HEK293 (cell line): Measurements from ENCODE around the gene TRPM2.

Experiments
- CTCF ChIA-PET: fragments of 350-600 bp; formaldehyde crosslinking; extraction: SDS; loops from one replicate; lab custom pipeline; 2021; ENCODE audit warnings: antibody characterized with exemption; lab: Yijun Ruan, JAX
- POLR2A ChIA-PET: fragments of 300-600 bp; formaldehyde crosslinking; extraction: SDS; loops from one replicate; lab custom pipeline; 2020; ENCODE audit warnings: antibody characterized with exemption, inconsistent platforms; lab: Yijun Ruan, JAX
- H3K27ac ChIP-seq: fragments of 200-500 bp; sonication (Bioruptor generic); 2 replicates; pipeline ENCODE4 v1.5.1; 2014; ENCODE audit warnings: low read depth, low read length, control low read depth, inconsistent platforms; ENCODE audit errors: extremely low read depth
- H3K36me3 ChIP-seq, 2 experiments: fragments of 200-500 bp in 1 of 2; sonication (Bioruptor generic) in 1 of 2; 1 replicate in 1 of 2; 2 replicates in 1 of 2; pipeline ENCODE4 v1.5.1; 2014 to 2017; ENCODE audit warnings: inconsistent platforms in 2 of 2, low read length in 2 of 2; ENCODE audit not compliant: control insufficient read depth in 2 of 2, insufficient read depth in 1 of 2
- H3K4me1 ChIP-seq: fragments of 200-500 bp; sonication (Bioruptor generic); 2 replicates; pipeline ENCODE4 v1.5.1; 2014; ENCODE audit warnings: mild to moderate bottlenecking, low read length, inconsistent platforms; ENCODE audit not compliant: control insufficient read depth, insufficient read depth
- H3K4me3 ChIP-seq: 2 replicates; pipeline ENCODE4 v1.5.1; 2011; ENCODE audit warnings: low read depth, mild to moderate bottlenecking, control low read depth, low read length, moderate library complexity
- H3K9me3 ChIP-seq: fragments of 200-500 bp; sonication (Bioruptor generic); 2 replicates; pipeline ENCODE4 v1.5.1; 2014; ENCODE audit warnings: low read depth, low read length, inconsistent platforms; ENCODE audit not compliant: control insufficient read depth, insufficient read depth
- RBAK ChIP-seq: fragments of 450-650 bp; formaldehyde crosslinking; IDR thresholded peaks from 2 replicates; pipeline ENCODE4 v1.5.1; 2016; ENCODE audit warnings: missing biosample characterization, missing genetic modification characterization
- YY1 ChIP-seq: fragments of 450-650 bp; formaldehyde crosslinking; IDR thresholded peaks from 2 replicates; pipeline ENCODE4 v1.5.1; 2018; ENCODE audit warnings: missing biosample characterization, missing genetic modification characterization
- ZBTB7A ChIP-seq: fragments of 450-650 bp; formaldehyde crosslinking; IDR thresholded peaks from 2 replicates; pipeline ENCODE4 v1.5.1; 2016; ENCODE audit warnings: low read depth, missing biosample characterization, missing genetic modification characterization
- ZNF10 ChIP-seq: fragments of 450-650 bp; formaldehyde crosslinking; IDR thresholded peaks from 2 replicates; pipeline ENCODE4 v1.5.1; 2017; ENCODE audit warnings: missing biosample characterization, missing genetic modification characterization
- ZNF132 ChIP-seq: fragments of 450-650 bp; formaldehyde crosslinking; IDR thresholded peaks from 2 replicates; pipeline ENCODE4 v1.5.1; 2017; ENCODE audit warnings: missing biosample characterization, missing genetic modification characterization, borderline replicate concordance
- ZNF16 ChIP-seq: fragments of 450-650 bp; formaldehyde crosslinking; IDR thresholded peaks from 2 replicates; pipeline ENCODE4 v1.5.1; 2016; ENCODE audit warnings: low read depth, missing biosample characterization, missing genetic modification characterization
- ZNF211 ChIP-seq: fragments of 450-650 bp; formaldehyde crosslinking; IDR thresholded peaks from 2 replicates; pipeline ENCODE4 v1.5.1; 2016; ENCODE audit warnings: low read depth, missing biosample characterization, missing genetic modification characterization
- ZNF248 ChIP-seq: fragments of 450-650 bp; formaldehyde crosslinking; IDR thresholded peaks from 2 replicates; pipeline ENCODE4 v1.5.1; 2017; ENCODE audit warnings: missing biosample characterization, missing genetic modification characterization
- ZNF292 ChIP-seq: fragments of 450-650 bp; formaldehyde crosslinking; IDR thresholded peaks from 2 replicates; pipeline ENCODE4 v1.5.1; 2016; ENCODE audit warnings: low read depth, missing biosample characterization, missing genetic modification characterization, borderline replicate concordance
- ZNF416 ChIP-seq: fragments of 450-650 bp; formaldehyde crosslinking; IDR thresholded peaks from 2 replicates; pipeline ENCODE4 v1.5.1; 2016; ENCODE audit warnings: missing biosample characterization, missing genetic modification characterization
- ZNF48 ChIP-seq: fragments of 450-650 bp; formaldehyde crosslinking; IDR thresholded peaks from 2 replicates; pipeline ENCODE4 v1.5.1; 2016; ENCODE audit warnings: missing biosample characterization, missing genetic modification characterization
- ZNF521 ChIP-seq: fragments of 450-650 bp; formaldehyde crosslinking; IDR thresholded peaks from 2 replicates; pipeline ENCODE4 v1.5.1; 2017; ENCODE audit warnings: missing biosample characterization, mild to moderate bottlenecking, missing genetic modification characterization
- ZNF560 ChIP-seq: fragments of 450-650 bp; formaldehyde crosslinking; IDR thresholded peaks from 2 replicates; pipeline ENCODE4 v1.5.1; 2017; ENCODE audit warnings: missing biosample characterization, missing genetic modification characterization, borderline replicate concordance
- ZNF596 ChIP-seq: fragments of 450-650 bp; IDR thresholded peaks from 2 replicates; pipeline ENCODE4 v1.5.0; 2018; ENCODE audit warnings: missing biosample characterization, mild to moderate bottlenecking, missing genetic modification characterization, moderate library complexity
- ZNF623 ChIP-seq: fragments of 450-650 bp; formaldehyde crosslinking; IDR thresholded peaks from 2 replicates; pipeline ENCODE4 v1.5.1; 2016; ENCODE audit warnings: missing biosample characterization, missing genetic modification characterization
- ZNF660 ChIP-seq: fragments of 450-650 bp; IDR thresholded peaks from 2 replicates; pipeline ENCODE4 v1.5.1; 2018; ENCODE audit warnings: missing biosample characterization, mild to moderate bottlenecking, missing genetic modification characterization
- ZNF777 ChIP-seq: fragments of 450-650 bp; formaldehyde crosslinking; IDR thresholded peaks from 2 replicates; pipeline ENCODE4 v1.5.1; 2017; ENCODE audit warnings: missing biosample characterization, missing genetic modification characterization, borderline replicate concordance
- TF ChIP-seq, protein P1 (sequence below): fragments of 450-650 bp; formaldehyde crosslinking; IDR thresholded peaks from 2 replicates; pipeline ENCODE4 v1.5.1; 2016; ENCODE audit warnings: missing biosample characterization, missing genetic modification characterization
- TF ChIP-seq, protein P2 (sequence below): fragments of 450-650 bp; formaldehyde crosslinking; IDR thresholded peaks from 2 replicates; pipeline ENCODE4 v1.5.0; 2017; ENCODE audit warnings: missing biosample characterization, missing genetic modification characterization, borderline replicate concordance
- TF ChIP-seq, protein P3 (sequence below): fragments of 450-650 bp; formaldehyde crosslinking; IDR thresholded peaks from 2 replicates; pipeline ENCODE4 v1.5.1; 2016; ENCODE audit warnings: missing biosample characterization, missing genetic modification characterization
- TF ChIP-seq, protein P4 (sequence below): fragments of 450-650 bp; formaldehyde crosslinking; IDR thresholded peaks from 2 replicates; pipeline ENCODE4 v1.5.1; 2016; ENCODE audit warnings: missing biosample characterization, missing genetic modification characterization, low read depth

TRPM2 gene

DNA sequence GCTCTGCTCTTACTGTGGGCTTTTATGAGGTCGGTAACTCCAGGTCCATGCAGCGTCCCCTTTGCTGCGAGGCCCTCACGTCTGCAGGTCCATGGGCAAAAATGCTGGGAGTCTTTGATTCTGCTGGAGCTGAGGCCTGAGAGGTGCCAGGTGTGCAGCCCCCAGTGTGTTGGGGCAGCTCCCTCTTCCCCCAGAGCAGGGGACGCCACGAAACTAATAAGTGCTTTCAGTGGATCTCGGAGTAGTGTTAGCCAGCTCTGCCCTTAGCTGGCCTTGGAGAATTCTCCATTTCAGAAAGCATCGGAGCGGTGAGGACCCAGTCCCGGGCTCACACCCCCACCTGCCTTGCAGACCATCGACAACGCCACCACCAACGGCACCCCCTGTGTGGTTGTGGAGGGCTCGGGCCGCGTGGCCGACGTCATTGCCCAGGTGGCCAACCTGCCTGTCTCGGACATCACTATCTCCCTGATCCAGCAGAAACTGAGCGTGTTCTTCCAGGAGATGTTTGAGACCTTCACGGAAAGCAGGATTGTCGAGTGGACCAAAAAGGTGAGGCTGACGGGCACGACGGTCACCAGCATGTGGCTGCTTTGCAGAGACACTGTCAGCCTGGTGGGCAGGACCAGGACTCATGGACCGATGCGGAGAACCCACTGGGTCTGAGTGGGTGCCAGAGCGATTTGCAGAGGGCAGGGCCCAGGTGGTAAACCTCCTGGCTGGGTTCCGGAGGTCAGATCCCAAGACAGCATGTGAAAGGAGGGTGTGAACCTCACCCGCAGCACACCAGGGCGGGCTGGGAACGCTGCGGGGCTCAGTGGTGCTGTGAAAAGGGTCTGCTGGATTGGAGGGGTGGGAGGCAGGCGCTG, 25.5 kb downstream of the TRPM2 start:
- H3K9me3 ChIP-seq, result no peaks in the 10 kb centered on the region
- no peak for TF ChIP-seq ZNF211 (tag by site-specific recombination)
- TF ChIP-seq ZNF48 (tag by site-specific recombination), result no peak
- TF ChIP-seq ZNF416 (tag by site-specific recombination), result no peak
- no peaks in the 10 kb centered on the region for H3K4me1 ChIP-seq
- no peak overlapping the region for H3K4me3 ChIP-seq
- ChIA-PET CTCF (no interaction called here), POLR2A (no interaction called here)
- H3K36me3 ChIP-seq, result no peaks in the 10 kb centered on the region
- H3K27ac ChIP-seq, result no peak overlapping the region

DNA sequence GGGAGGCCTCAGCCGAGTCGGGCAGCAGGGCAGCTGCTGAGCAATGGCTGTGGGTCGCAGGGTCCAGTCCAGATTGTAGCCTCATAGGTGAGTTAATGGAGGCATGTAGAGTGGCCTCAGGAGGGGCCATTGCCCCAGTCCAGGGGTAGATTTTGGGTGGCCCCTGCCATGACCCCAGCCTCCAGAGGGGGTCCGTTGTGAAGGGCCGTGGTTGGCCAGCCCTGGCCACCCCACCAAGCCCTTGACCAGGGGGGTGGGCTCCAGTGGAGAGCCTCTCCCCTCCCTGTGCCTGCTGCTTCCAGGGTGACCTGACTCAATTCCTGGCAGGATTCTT, 26.1 kb downstream of the TRPM2 start:
- CTCF ChIA-PET, result no interaction called here

More for the DNA sequence above, 26.1 kb downstream of the TRPM2 start:
- no peak overlapping the region for H3K27ac ChIP-seq
- POLR2A ChIA-PET, result no interaction called here
- no peaks in the 10 kb centered on the region for H3K36me3 ChIP-seq
- no peak overlapping the region for H3K4me3 ChIP-seq
- TF ChIP-seq, protein P1, sequence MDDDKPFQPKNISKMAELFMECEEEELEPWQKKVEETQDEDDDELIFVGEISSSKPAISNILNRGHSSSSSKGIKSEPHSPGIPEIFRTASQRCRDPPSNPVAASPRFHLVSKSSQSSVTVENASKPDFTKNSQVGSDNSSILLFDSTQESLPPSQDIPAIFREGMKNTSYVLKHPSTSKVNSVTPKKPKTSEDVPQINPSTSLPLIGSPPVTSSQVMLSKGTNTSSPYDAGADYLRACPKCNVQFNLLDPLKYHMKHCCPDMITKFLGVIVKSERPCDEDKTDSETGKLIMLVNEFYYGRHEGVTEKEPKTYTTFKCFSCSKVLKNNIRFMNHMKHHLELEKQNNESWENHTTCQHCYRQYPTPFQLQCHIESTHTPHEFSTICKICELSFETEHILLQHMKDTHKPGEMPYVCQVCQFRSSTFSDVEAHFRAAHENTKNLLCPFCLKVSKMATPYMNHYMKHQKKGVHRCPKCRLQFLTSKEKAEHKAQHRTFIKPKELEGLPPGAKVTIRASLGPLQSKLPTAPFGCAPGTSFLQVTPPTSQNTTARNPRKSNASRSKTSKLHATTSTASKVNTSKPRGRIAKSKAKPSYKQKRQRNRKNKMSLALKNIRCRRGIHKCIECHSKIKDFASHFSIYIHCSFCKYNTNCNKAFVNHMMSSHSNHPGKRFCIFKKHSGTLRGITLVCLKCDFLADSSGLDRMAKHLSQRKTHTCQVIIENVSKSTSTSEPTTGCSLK (tag by site-specific recombination), result no peak
- TF ChIP-seq ZNF660 (no peak), RBAK (tag by site-specific recombination) (no peak), YY1 (tag by site-specific recombination) (no peak), ZNF16 (tag by site-specific recombination) (no peak), ZBTB7A (no peak), ZNF10 (tag by site-specific recombination) (no peak), ZNF777 (no peak), ZNF623 (tag by site-specific recombination) (no peak), ZNF132 (no peak), ZNF248 (tag by site-specific recombination) (no peak), ZNF596 (no peak), ZNF292 (tag by site-specific recombination) (no peak), ZNF560 (tag by site-specific recombination) (no peak), ZNF521 (tag by site-specific recombination) (no peak)
- TF ChIP-seq, protein P2, sequence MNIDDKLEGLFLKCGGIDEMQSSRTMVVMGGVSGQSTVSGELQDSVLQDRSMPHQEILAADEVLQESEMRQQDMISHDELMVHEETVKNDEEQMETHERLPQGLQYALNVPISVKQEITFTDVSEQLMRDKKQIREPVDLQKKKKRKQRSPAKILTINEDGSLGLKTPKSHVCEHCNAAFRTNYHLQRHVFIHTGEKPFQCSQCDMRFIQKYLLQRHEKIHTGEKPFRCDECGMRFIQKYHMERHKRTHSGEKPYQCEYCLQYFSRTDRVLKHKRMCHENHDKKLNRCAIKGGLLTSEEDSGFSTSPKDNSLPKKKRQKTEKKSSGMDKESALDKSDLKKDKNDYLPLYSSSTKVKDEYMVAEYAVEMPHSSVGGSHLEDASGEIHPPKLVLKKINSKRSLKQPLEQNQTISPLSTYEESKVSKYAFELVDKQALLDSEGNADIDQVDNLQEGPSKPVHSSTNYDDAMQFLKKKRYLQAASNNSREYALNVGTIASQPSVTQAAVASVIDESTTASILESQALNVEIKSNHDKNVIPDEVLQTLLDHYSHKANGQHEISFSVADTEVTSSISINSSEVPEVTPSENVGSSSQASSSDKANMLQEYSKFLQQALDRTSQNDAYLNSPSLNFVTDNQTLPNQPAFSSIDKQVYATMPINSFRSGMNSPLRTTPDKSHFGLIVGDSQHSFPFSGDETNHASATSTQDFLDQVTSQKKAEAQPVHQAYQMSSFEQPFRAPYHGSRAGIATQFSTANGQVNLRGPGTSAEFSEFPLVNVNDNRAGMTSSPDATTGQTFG (tag by site-specific recombination), result no peak
- TF ChIP-seq, protein P3, sequence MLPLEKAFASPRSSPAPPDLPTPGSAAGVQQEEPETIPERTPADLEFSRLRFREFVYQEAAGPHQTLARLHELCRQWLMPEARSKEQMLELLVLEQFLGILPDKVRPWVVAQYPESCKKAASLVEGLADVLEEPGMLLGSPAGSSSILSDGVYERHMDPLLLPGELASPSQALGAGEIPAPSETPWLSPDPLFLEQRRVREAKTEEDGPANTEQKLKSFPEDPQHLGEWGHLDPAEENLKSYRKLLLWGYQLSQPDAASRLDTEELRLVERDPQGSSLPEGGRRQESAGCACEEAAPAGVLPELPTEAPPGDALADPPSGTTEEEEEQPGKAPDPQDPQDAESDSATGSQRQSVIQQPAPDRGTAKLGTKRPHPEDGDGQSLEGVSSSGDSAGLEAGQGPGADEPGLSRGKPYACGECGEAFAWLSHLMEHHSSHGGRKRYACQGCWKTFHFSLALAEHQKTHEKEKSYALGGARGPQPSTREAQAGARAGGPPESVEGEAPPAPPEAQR (tag by site-specific recombination), result no peak
- TF ChIP-seq, protein P4, sequence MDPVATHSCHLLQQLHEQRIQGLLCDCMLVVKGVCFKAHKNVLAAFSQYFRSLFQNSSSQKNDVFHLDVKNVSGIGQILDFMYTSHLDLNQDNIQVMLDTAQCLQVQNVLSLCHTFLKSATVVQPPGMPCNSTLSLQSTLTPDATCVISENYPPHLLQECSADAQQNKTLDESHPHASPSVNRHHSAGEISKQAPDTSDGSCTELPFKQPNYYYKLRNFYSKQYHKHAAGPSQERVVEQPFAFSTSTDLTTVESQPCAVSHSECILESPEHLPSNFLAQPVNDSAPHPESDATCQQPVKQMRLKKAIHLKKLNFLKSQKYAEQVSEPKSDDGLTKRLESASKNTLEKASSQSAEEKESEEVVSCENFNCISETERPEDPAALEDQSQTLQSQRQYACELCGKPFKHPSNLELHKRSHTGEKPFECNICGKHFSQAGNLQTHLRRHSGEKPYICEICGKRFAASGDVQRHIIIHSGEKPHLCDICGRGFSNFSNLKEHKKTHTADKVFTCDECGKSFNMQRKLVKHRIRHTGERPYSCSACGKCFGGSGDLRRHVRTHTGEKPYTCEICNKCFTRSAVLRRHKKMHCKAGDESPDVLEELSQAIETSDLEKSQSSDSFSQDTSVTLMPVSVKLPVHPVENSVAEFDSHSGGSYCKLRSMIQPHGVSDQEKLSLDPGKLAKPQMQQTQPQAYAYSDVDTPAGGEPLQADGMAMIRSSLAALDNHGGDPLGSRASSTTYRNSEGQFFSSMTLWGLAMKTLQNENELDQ (tag by site-specific recombination), result no peak
- H3K9me3 ChIP-seq, result no peaks in the 10 kb centered on the region
- no peaks in the 10 kb centered on the region for H3K4me1 ChIP-seq
